GM12874 (cell line): Measurements from ENCODE around the gene NOTCH3.

Source experiments
- TF ChIP-seq, protein P1 (sequence below): IDR thresholded peaks from 2 replicates; pipeline ENCODE4 v1.5.1; 2011; ENCODE audit warnings: low read depth, mild to moderate bottlenecking, control low read depth, low read length, moderate library complexity; ENCODE audit not compliant: insufficient read depth

NOTCH3 gene

GRCh38 chr19:15191982-15192381 lies 8.8 kb downstream of the NOTCH3 start:
- TF ChIP-seq, protein P1, sequence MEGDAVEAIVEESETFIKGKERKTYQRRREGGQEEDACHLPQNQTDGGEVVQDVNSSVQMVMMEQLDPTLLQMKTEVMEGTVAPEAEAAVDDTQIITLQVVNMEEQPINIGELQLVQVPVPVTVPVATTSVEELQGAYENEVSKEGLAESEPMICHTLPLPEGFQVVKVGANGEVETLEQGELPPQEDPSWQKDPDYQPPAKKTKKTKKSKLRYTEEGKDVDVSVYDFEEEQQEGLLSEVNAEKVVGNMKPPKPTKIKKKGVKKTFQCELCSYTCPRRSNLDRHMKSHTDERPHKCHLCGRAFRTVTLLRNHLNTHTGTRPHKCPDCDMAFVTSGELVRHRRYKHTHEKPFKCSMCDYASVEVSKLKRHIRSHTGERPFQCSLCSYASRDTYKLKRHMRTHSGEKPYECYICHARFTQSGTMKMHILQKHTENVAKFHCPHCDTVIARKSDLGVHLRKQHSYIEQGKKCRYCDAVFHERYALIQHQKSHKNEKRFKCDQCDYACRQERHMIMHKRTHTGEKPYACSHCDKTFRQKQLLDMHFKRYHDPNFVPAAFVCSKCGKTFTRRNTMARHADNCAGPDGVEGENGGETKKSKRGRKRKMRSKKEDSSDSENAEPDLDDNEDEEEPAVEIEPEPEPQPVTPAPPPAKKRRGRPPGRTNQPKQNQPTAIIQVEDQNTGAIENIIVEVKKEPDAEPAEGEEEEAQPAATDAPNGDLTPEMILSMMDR: no peak

GRCh38 chr19:15191514-15191913 lies 9.3 kb downstream of the NOTCH3 start:
- TF ChIP-seq, protein P1: no peak

DNA sequence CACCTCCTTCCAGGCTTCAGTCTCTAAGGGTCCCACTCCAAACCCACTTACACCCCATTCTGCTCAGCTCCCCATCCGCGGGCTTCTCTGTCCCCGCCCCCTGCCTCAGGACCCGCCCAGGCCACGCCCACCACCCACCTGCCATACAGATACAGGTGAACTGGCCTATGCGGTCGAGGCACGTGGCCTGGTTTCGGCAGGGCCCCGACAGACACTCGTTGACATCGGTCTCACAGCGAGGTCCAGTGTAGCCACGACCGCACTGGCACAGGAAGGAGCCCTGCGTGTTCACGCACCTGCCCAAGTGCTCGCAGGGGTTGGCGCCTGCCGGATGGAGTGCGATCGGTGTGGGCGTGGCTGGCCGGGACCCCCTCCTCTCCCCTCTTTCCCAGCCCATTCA lies 11.9 kb downstream of the NOTCH3 start:
- TF ChIP-seq, protein P1: no peak

- TF ChIP-seq, protein P1: no peak
These were observed 13.5 kb downstream of the NOTCH3 start for GRCh38 chr19:15187026-15188007.

- TF ChIP-seq, protein P1: no peak
These were observed 15.6 kb downstream of the NOTCH3 start for GRCh38 chr19:15185188-15185587.

DNA sequence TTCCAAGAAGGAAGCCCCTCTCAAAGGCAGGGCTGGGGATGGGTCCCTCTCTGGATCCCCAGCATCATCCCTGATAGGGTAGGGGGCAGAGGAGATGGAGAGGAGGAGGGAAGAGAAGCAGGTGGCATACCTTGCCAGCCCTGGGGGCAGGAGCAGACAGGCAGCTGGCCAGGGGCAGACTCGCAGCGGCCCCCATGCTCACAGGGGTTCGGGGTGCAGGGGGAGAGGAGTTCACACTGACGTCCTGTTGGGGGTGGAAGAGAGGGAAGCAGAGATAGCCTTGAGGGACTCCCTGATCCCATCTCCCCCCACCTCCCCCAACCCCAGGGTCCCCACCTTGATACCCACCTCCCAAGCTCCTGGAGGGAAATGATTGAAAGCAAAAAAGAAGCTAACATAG lies 16.0 kb downstream of the NOTCH3 start:
- TF ChIP-seq, protein P1: no peak

DNA sequence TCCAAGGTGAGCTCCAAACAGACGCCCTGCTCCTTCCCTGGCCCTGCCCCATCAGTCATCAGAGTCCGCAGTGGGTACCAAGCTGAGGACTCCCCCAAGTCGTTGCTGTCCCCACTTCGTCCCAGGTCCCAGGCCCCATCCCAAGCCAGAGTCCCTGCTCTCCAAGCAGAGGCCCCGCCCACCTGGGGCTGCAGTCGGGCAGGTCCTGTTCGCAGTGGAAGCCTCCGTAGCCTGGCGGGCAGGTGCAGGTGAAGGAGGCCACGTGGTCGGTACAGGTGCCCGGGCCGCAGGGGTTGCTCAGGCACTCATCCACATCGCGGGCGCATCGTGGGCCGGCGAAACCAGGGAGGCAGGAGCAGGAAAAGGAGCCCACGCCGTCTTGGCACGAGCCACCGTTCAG lies 19.4 kb downstream of the NOTCH3 start:
- TF ChIP-seq, protein P1: no peak
